Neural cell (in vitro differentiated cells): Measurements from ENCODE around the gene USP20. TPM values are rescaled to one million over a fixed set of nuclear protein-coding genes. Genes with fewer than 3 reads are reported as not detected.

Source experiments
- H2AFZ ChIP-seq: fragments of 200-600, 300-800 bp; sonication (generic), shearing (Covaris generic); 2 replicates; pipeline ENCODE4 v1.6.0; 2014; ENCODE audit warnings: low read depth, mild to moderate bottlenecking, antibody characterized with exemption, low read length, moderate library complexity
- H3F3A ChIP-seq: fragments of 200-600 bp; shearing (Covaris generic); 2 replicates; pipeline ENCODE4 v1.6.1; 2016; ENCODE audit warnings: mild to moderate bottlenecking, moderate library complexity, mixed read lengths, antibody characterized with exemption, low read length; ENCODE audit not compliant: insufficient read depth, poor library complexity, severe bottlenecking
- H3K27ac ChIP-seq: fragments of 200-600, 300-800 bp; sonication (generic), shearing (Covaris generic); 2 replicates; pipeline ENCODE4 v1.5.1; 2014; ENCODE audit warnings: mild to moderate bottlenecking, low read length, moderate library complexity
- H3K27me3 ChIP-seq: fragments of 300-800, 200-600 bp; sonication (generic), shearing (Covaris generic); 2 replicates; pipeline ENCODE4 v1.6.0; 2014; ENCODE audit warnings: mild to moderate bottlenecking, low read depth, low read length, moderate library complexity; ENCODE audit not compliant: insufficient read depth
- H3K36me3 ChIP-seq: fragments of 300-800, 200-600 bp; sonication (generic), shearing (Covaris generic); 2 replicates; pipeline ENCODE4 v1.5.1; 2014; ENCODE audit warnings: mild to moderate bottlenecking, antibody characterized with exemption, low read length, moderate library complexity; ENCODE audit not compliant: insufficient read depth
- H3K4me2 ChIP-seq: fragments of 300-800, 200-600 bp; sonication (generic), shearing (Covaris generic); 2 replicates; pipeline ENCODE4 v1.6.0; 2014; ENCODE audit warnings: mild to moderate bottlenecking, low read length
- H3K4me3 ChIP-seq: fragments of 300-800, 200-600 bp; sonication (generic), shearing (Covaris generic); 2 replicates; pipeline ENCODE4 v1.5.1; 2014; ENCODE audit warnings: mild to moderate bottlenecking, low read length, moderate library complexity
- H3K79me2 ChIP-seq: fragments of 200-600 bp; shearing (Covaris generic); replicated peaks from 2 replicates; pipeline ENCODE4 v1.6.0; 2014; ENCODE audit warnings: mild to moderate bottlenecking, low read length, moderate library complexity; ENCODE audit not compliant: insufficient read depth
- H3K9ac ChIP-seq: fragments of 300-800, 200-600 bp; sonication (generic), shearing (Covaris generic); 2 replicates; pipeline ENCODE4 v1.6.1; 2016; ENCODE audit warnings: mild to moderate bottlenecking, low read length, mixed read lengths
- H3K9me2 ChIP-seq: fragments of 200-600 bp; shearing (Covaris generic); 2 replicates; pipeline ENCODE4 v1.6.1; 2016; ENCODE audit warnings: mild to moderate bottlenecking, low read length, mixed read lengths; ENCODE audit not compliant: insufficient read depth
- H3K9me3 ChIP-seq: fragments of 200-600, 300-800 bp; sonication (generic), shearing (Covaris generic); 2 replicates; pipeline ENCODE4 v1.6.1; 2016; ENCODE audit warnings: mild to moderate bottlenecking, mixed run types, low read length, moderate library complexity, mixed read lengths
- H4K20me1 ChIP-seq: fragments of 200-600 bp; shearing (Covaris generic); 2 replicates; pipeline ENCODE4 v1.6.1; 2016; ENCODE audit warnings: mild to moderate bottlenecking, mixed run types; ENCODE audit not compliant: insufficient read depth
- CTCF ChIP-seq: fragments of 450-650 bp; IDR thresholded peaks from 2 replicates; pipeline ENCODE4 v1.5.1; 2014; ENCODE audit warnings: antibody characterized with exemption, mild to moderate bottlenecking, moderate library complexity; ENCODE audit not compliant: poor library complexity, severe bottlenecking
- EP300 ChIP-seq: fragments of 450-650 bp; conservative IDR thresholded peaks from 2 replicates; pipeline ENCODE4 v1.6.1; 2014; ENCODE audit warnings: antibody characterized with exemption, mild to moderate bottlenecking, moderate library complexity; ENCODE audit not compliant: poor library complexity, severe bottlenecking
- EZH2 ChIP-seq: fragments of 200-600, 300-800 bp; shearing (Covaris generic), sonication (generic); IDR thresholded peaks from 2 replicates; pipeline ENCODE4 v1.6.1; 2014; ENCODE audit warnings: antibody characterized with exemption, low read length, borderline replicate concordance, mild to moderate bottlenecking; ENCODE audit not compliant: insufficient read depth, poor library complexity, severe bottlenecking
- MXI1 ChIP-seq: fragments of 450-650 bp; conservative IDR thresholded peaks from 2 replicates; pipeline ENCODE4 v1.6.1; 2014; ENCODE audit warnings: antibody characterized with exemption, mild to moderate bottlenecking; ENCODE audit not compliant: poor library complexity, severe bottlenecking
- POLR2AphosphoS5 ChIP-seq: IDR thresholded peaks from 2 replicates; pipeline ENCODE4 v1.6.1; 2012
- RAD21 ChIP-seq: fragments of 450-650 bp; conservative IDR thresholded peaks from 2 replicates; pipeline ENCODE4 v1.6.1; 2014; ENCODE audit warnings: antibody characterized with exemption, mild to moderate bottlenecking, moderate library complexity
- REST ChIP-seq: IDR thresholded peaks from 2 replicates; pipeline ENCODE4 v1.6.1; 2012; ENCODE audit warnings: borderline replicate concordance
- SMC3 ChIP-seq: fragments of 450-650 bp; conservative IDR thresholded peaks from 2 replicates; pipeline ENCODE4 v1.6.1; 2014; ENCODE audit warnings: antibody characterized with exemption, mild to moderate bottlenecking, moderate library complexity; ENCODE audit not compliant: poor library complexity
- TAF1 ChIP-seq: IDR thresholded peaks from 2 replicates; pipeline ENCODE4 v1.6.1; 2012; ENCODE audit warnings: low read depth
- polyA plus RNA-seq: library from polyadenylated mRNA; depleted of rRNA; stranded (reverse); fragments of >200 nt; gene quantifications from 2 replicates; pipeline ENCODE4 v1.2.3, GENCODE V29; 2014

The USP20 gene
- polyA plus RNA-seq, 1 donor from 2014 or later: 39.8 TPM

- Histone ChIP-seq H3K9me3 (no peaks in the 10 kb centered on the region), H3F3A (no peaks in the 10 kb centered on the region), H3K9ac (no peak overlapping the region), H3K4me3 (no peak overlapping the region), H3K27me3 (no peaks in the 10 kb centered on the region), H3K36me3 (no peaks in the 10 kb centered on the region), H2AFZ (no peak overlapping the region), H3K4me2 (no peak overlapping the region), H3K27ac (no peak overlapping the region), H3K9me2 (no peaks in the 10 kb centered on the region), H4K20me1 (no peaks in the 10 kb centered on the region), H3K79me2 (no peaks in the 10 kb centered on the region)
- TF ChIP-seq RAD21: no peak
Measured at GRCh38 chr9:129863059-129863690, 27.9 kb downstream of the USP20 start.

- Histone ChIP-seq H3K27ac (no peak overlapping the region), H4K20me1 (no peaks in the 10 kb centered on the region), H3K27me3 (no peaks in the 10 kb centered on the region), H3K36me3 (no peaks in the 10 kb centered on the region), H3K4me2 (no peak overlapping the region), H3K4me3 (no peak overlapping the region), H3K9me2 (no peaks in the 10 kb centered on the region), H2AFZ (no peak overlapping the region), H3F3A (no peaks in the 10 kb centered on the region), H3K9me3 (no peaks in the 10 kb centered on the region), H3K79me2 (no peaks in the 10 kb centered on the region), H3K9ac (no peak overlapping the region)
- TF ChIP-seq EZH2 (no peak), SMC3 (no peak), TAF1 (no peak), EP300 (no peak), POLR2AphosphoS5 (no peak), MXI1 (no peak), CTCF (no peak), RAD21 (no peak), REST (no peak)
Measured at GRCh38 chr9:129864991-129865647, 29.9 kb downstream of the USP20 start.
